Hepatic stellate cell (primary cell): ENCODE measurements around the gene WBP2.
"Not testable (repeated sequence)": the region's sequence is repeated elsewhere in the genome, so short reads cannot be mapped to it uniquely, and the experiment has no call there.

Source experiments
- DNase-seq: peaks from one replicate; pipeline ENCODE4 v3.0.0; 2011; ENCODE audit warnings: low spot score

The WBP2 gene

GRCh38 chr17:75865404-75866188, 10.5 kb upstream of the WBP2 start:
- not testable (repeated sequence) for DNase-seq

GRCh38 chr17:75864887-75865286, 9.8 kb upstream of the WBP2 start:
- not testable (repeated sequence) for DNase-seq

GRCh38 chr17:75864448-75864871, 9.3 kb upstream of the WBP2 start:
- DNase-seq: peak; percentile 87

GRCh38 chr17:75861927-75862317, 6.8 kb upstream of the WBP2 start:
- no peak for DNase-seq

- not testable (repeated sequence) for DNase-seq
Measured at GRCh38 chr17:75859358-75859757, 4.2 kb upstream of the WBP2 start.

GRCh38 chr17:75856062-75856756, 1.1 kb upstream of the WBP2 start:
- DNase-seq: peak; percentile 54

- no peak for DNase-seq
Measured at GRCh38 chr17:75854881-75855309, 240 bp downstream of the WBP2 start.

- peak; percentile 90 for DNase-seq
Measured at GRCh38 chr17:75854101-75854748, 910 bp downstream of the WBP2 start.

GRCh38 chr17:75853433-75853832, 1.7 kb downstream of the WBP2 start:
- peak; percentile 62 for DNase-seq

- DNase-seq: not testable (repeated sequence)
Measured at GRCh38 chr17:75851693-75851991, 3.5 kb downstream of the WBP2 start.

GRCh38 chr17:75850928-75851692, 4.0 kb downstream of the WBP2 start:
- no peak for DNase-seq

- DNase-seq: no peak
Measured at GRCh38 chr17:75849724-75850123, 5.4 kb downstream of the WBP2 start.

GRCh38 chr17:75849279-75849646, 5.9 kb downstream of the WBP2 start:
- no peak for DNase-seq

- no peak for DNase-seq
Measured at GRCh38 chr17:75848523-75849278, 6.4 kb downstream of the WBP2 start.

GRCh38 chr17:75847614-75848522, 7.3 kb downstream of the WBP2 start:
- DNase-seq: no peak

- DNase-seq: no peak
Measured at GRCh38 chr17:75846692-75847613, 8.2 kb downstream of the WBP2 start.

- no peak for DNase-seq
Measured at GRCh38 chr17:75845933-75846691, 9.0 kb downstream of the WBP2 start.

- peak; percentile 91 for DNase-seq
Measured at GRCh38 chr17:75845058-75845711, 9.9 kb downstream of the WBP2 start.
